HEK293T (cell line): Measurements from ENCODE around the gene IST1.

Experiments
- CTCF ChIA-PET: fragments of 350-600 bp; formaldehyde crosslinking; extraction: SDS; loops from one replicate; lab custom pipeline; 2021; ENCODE audit warnings: antibody characterized with exemption, inconsistent platforms; lab: Yijun Ruan, JAX
- POLR2A ChIA-PET: fragments of 350-600 bp; formaldehyde crosslinking; extraction: SDS; loops from one replicate; lab custom pipeline; 2020; ENCODE audit warnings: antibody characterized with exemption, inconsistent platforms; lab: Yijun Ruan, JAX
- DNase-seq: peaks from one replicate; pipeline ENCODE4 v3.0.0; 2012; ENCODE audit warnings: mixed read lengths; ENCODE audit errors: extremely low spot score
- ARNT ChIP-seq: fragments of 450-650 bp; IDR thresholded peaks from 2 replicates; pipeline ENCODE4 v1.6.1; 2017; ENCODE audit warnings: mild to moderate bottlenecking
- BHLHE40 ChIP-seq: fragments of 450-650 bp; IDR thresholded peaks from 2 replicates; pipeline ENCODE4 v1.6.1; 2016; ENCODE audit warnings: mild to moderate bottlenecking, moderate library complexity, borderline replicate concordance
- CTBP1 ChIP-seq: fragments of 450-650 bp; IDR thresholded peaks from 2 replicates; pipeline ENCODE4 v1.6.1; 2016; ENCODE audit warnings: borderline replicate concordance
- ELF4 ChIP-seq: fragments of 450-650 bp; IDR thresholded peaks from 2 replicates; pipeline ENCODE4 v1.6.1; 2017; ENCODE audit warnings: antibody characterized with exemption
- FOXA1 ChIP-seq: fragments of 450-650 bp; IDR thresholded peaks from 2 replicates; pipeline ENCODE4 v1.6.1; 2016; ENCODE audit warnings: mild to moderate bottlenecking
- FOXK2 ChIP-seq: fragments of 450-650 bp; IDR thresholded peaks from 2 replicates; pipeline ENCODE4 v1.6.1; 2016; ENCODE audit warnings: mild to moderate bottlenecking
- FOXM1 ChIP-seq: fragments of 450-650 bp; IDR thresholded peaks from 2 replicates; pipeline ENCODE4 v1.6.1; 2017; ENCODE audit warnings: mild to moderate bottlenecking, borderline replicate concordance
- HDGF ChIP-seq: fragments of 450-650 bp; IDR thresholded peaks from 2 replicates; pipeline ENCODE4 v1.6.1; 2017; ENCODE audit warnings: antibody characterized with exemption, borderline replicate concordance
- L3MBTL2 ChIP-seq: fragments of 450-650 bp; conservative IDR thresholded peaks from 2 replicates; pipeline ENCODE4 v1.6.1; 2016; ENCODE audit warnings: mild to moderate bottlenecking
- LEF1 ChIP-seq: fragments of 450-650 bp; IDR thresholded peaks from 2 replicates; pipeline ENCODE4 v1.6.1; 2017; ENCODE audit warnings: mild to moderate bottlenecking, borderline replicate concordance
- NFRKB ChIP-seq: fragments of 450-650 bp; IDR thresholded peaks from 2 replicates; pipeline ENCODE4 v1.6.1; 2016; ENCODE audit warnings: mild to moderate bottlenecking, moderate library complexity
- PKNOX1 ChIP-seq: fragments of 450-650 bp; IDR thresholded peaks from 2 replicates; pipeline ENCODE4 v1.6.1; 2016
- SP1 ChIP-seq: fragments of 450-650 bp; IDR thresholded peaks from 2 replicates; pipeline ENCODE4 v1.6.1; 2017
- SUZ12 ChIP-seq: fragments of 450-650 bp; IDR thresholded peaks from 2 replicates; pipeline ENCODE4 v1.6.1; 2016; ENCODE audit warnings: mild to moderate bottlenecking
- TARDBP ChIP-seq: fragments of 450-650 bp; IDR thresholded peaks from 2 replicates; pipeline ENCODE4 v1.6.1; 2016
- ZNF384 ChIP-seq: fragments of 450-650 bp; IDR thresholded peaks from 2 replicates; pipeline ENCODE4 v1.6.1; 2016

IST1 gene

GRCh38 chr16:71894229-71894920 lies 956 bp upstream of the IST1 start:
- ChIA-PET POLR2A (interaction anchor here (0.9 to 1.2 kb wide), 4 partner anchors 9 to 67 kb away, joined by 4 to 5 read pairs (median 5); no protein-coding TSS in a partner anchor), CTCF (interaction anchor here (1.2 kb wide), 1 partner anchor 11 kb away, joined by 3 read pairs; no protein-coding TSS in a partner anchor)
- no peak for TF ChIP-seq FOXA1
- no peak for TF ChIP-seq TARDBP
- TF ChIP-seq FOXM1: no peak
- no peak for TF ChIP-seq HDGF
- TF ChIP-seq ZNF384: 0 out of 2 replicates have a peak, but pooled peaks have one; percentile 4
- DNase-seq: peak; percentile 15

GRCh38 chr16:71895679-71896365 lies 491 bp downstream of the IST1 start:
- no peak for TF ChIP-seq ZNF384
- no peak for TF ChIP-seq ELF4
- no peak for TF ChIP-seq ARNT
- TF ChIP-seq LEF1: no peak
- no peak for TF ChIP-seq CTBP1
- no peak for TF ChIP-seq SUZ12
- TF ChIP-seq FOXA1: no peak
- TF ChIP-seq FOXK2: no peak
- no peak for TF ChIP-seq SP1
- ChIA-PET POLR2A (interaction anchor here (0.8 to 3.0 kb wide), 5 partner anchors 10 to 65 kb away, joined by 3 to 19 read pairs (median 4); partner anchors contain the start of gene ZNF821), CTCF (no interaction called here)
- DNase-seq: peak; percentile 25

- TF ChIP-seq ZNF384: peak; percentile 56
- no peak for TF ChIP-seq SP1
- ChIA-PET CTCF (interaction anchor here (1.0 kb wide), 1 partner anchor 65 kb away, joined by 3 read pairs; no protein-coding TSS in a partner anchor), POLR2A (interaction anchor here (0.8 to 3.0 kb wide), 3 partner anchors 9 to 64 kb away, joined by 3 to 19 read pairs (median 3); partner anchors contain the start of gene ZNF821)
- DNase-seq: no peak
Measured at GRCh38 chr16:71896764-71897368, 1.5 kb downstream of the IST1 start.

GRCh38 chr16:71899171-71899570 lies 3.8 kb downstream of the IST1 start:
- ChIA-PET CTCF (interaction anchor here (0.7 to 1.6 kb wide), 3 partner anchors 9 to 26 kb away, joined by 3 to 4 read pairs (median 3); no protein-coding TSS in a partner anchor), POLR2A (no interaction called here)
- no peak for TF ChIP-seq NFRKB
- no peak for TF ChIP-seq SUZ12
- TF ChIP-seq FOXM1: no peak
- TF ChIP-seq LEF1: no peak
- TF ChIP-seq HDGF: no peak
- TF ChIP-seq FOXA1: no peak
- no peak for TF ChIP-seq ZNF384
- no peak for TF ChIP-seq BHLHE40
- no peak for TF ChIP-seq L3MBTL2
- TF ChIP-seq SP1: no peak
- no peak for TF ChIP-seq FOXK2
- TF ChIP-seq PKNOX1: no peak
- no peak for TF ChIP-seq ARNT
- TF ChIP-seq ELF4: no peak
- no peak for TF ChIP-seq CTBP1
- no peak for DNase-seq

GRCh38 chr16:71902656-71903365 lies 7.5 kb downstream of the IST1 start:
- POLR2A ChIA-PET: no interaction called here
- TF ChIP-seq FOXM1 (no peak), PKNOX1 (no peak), BHLHE40 (no peak), ARNT (no peak), LEF1 (no peak), ZNF384 (no peak)
- CTCF ChIA-PET: interaction anchor here (0.9 kb wide), 1 partner anchor 20 kb away, joined by 8 read pairs; no protein-coding TSS in a partner anchor
- DNase-seq: no peak

- CTCF ChIA-PET: interaction anchor here (0.9 kb wide), 1 partner anchor 21 kb away, joined by 8 read pairs; no protein-coding TSS in a partner anchor
- POLR2A ChIA-PET: no interaction called here
- DNase-seq: no peak
- TF ChIP-seq HDGF: no peak
- no peak for TF ChIP-seq PKNOX1
- no peak for TF ChIP-seq TARDBP
- TF ChIP-seq L3MBTL2: no peak
- TF ChIP-seq ARNT: no peak
- no peak for TF ChIP-seq ELF4
- TF ChIP-seq NFRKB: no peak
- no peak for TF ChIP-seq FOXA1
- no peak for TF ChIP-seq BHLHE40
- no peak for TF ChIP-seq SUZ12
- TF ChIP-seq FOXK2: no peak
Measured at GRCh38 chr16:71903608-71904007, 8.3 kb downstream of the IST1 start.
